Smooth muscle cell (in vitro differentiated cells): ENCODE data around the gene SORCS3. TPM values are rescaled to one million over a fixed set of nuclear protein-coding genes. Genes with fewer than 3 reads are reported as not detected.
"Not testable (repeated sequence)": the region's sequence is repeated elsewhere in the genome, so short reads cannot be mapped to it uniquely, and the experiment has no call there.

Experiments used
- DNase-seq: peaks from one replicate; lab custom pipeline; 2025; ENCODE audit not compliant: unreplicated experiment; lab: John Stamatoyannopoulos, UW
- H2AFZ ChIP-seq: fragments of 200-600 bp; sonication (generic); 2 replicates; pipeline ENCODE4 v1.6.0; 2016; ENCODE audit warnings: antibody characterized with exemption, low read depth, mild to moderate bottlenecking
- H3F3A ChIP-seq: fragments of 200-600 bp; sonication (generic); 2 replicates; pipeline ENCODE4 v1.6.0; 2017; ENCODE audit warnings: antibody characterized with exemption, low read depth
- H3K27ac ChIP-seq: fragments of 200-600 bp; sonication (generic); 2 replicates; pipeline ENCODE4 v1.5.1; 2016; ENCODE audit warnings: low read depth, mild to moderate bottlenecking
- H3K27me3 ChIP-seq: fragments of 200-600 bp; sonication (generic); 2 replicates; pipeline ENCODE4 v1.6.1; 2016; ENCODE audit warnings: low read depth, mild to moderate bottlenecking
- H3K36me3 ChIP-seq: fragments of 200-600 bp; sonication (generic); 2 replicates; pipeline ENCODE4 v1.5.1; 2016; ENCODE audit warnings: low read depth
- H3K4me1 ChIP-seq: fragments of 200-600 bp; sonication (generic); 2 replicates; pipeline ENCODE4 v1.5.1; 2016; ENCODE audit warnings: low read depth
- H3K4me2 ChIP-seq: fragments of 200-600 bp; sonication (generic); 2 replicates; pipeline ENCODE4 v1.6.0; 2016; ENCODE audit warnings: mild to moderate bottlenecking
- H3K4me3 ChIP-seq: fragments of 200-600 bp; sonication (generic); 2 replicates; pipeline ENCODE4 v1.5.1; 2016; ENCODE audit warnings: mild to moderate bottlenecking
- H3K79me2 ChIP-seq: fragments of 200-600 bp; sonication (generic); 2 replicates; pipeline ENCODE4 v1.6.0; 2016; ENCODE audit warnings: low read depth, mild to moderate bottlenecking
- H3K9ac ChIP-seq: fragments of 200-600 bp; sonication (generic); 2 replicates; pipeline ENCODE4 v1.6.0; 2016; ENCODE audit warnings: low read depth
- H3K9me3 ChIP-seq: fragments of 200-600 bp; sonication (generic); replicated peaks from 2 replicates; pipeline ENCODE4 v1.5.1; 2016; ENCODE audit warnings: low read depth
- H4K20me1 ChIP-seq: fragments of 200-600 bp; sonication (generic); 2 replicates; pipeline ENCODE4 v1.6.0; 2016; ENCODE audit warnings: low read depth
- CTCF ChIP-seq: fragments of 200-600 bp; sonication (generic); IDR thresholded peaks from 2 replicates; pipeline ENCODE4 v1.5.1; 2017; ENCODE audit warnings: borderline replicate concordance, mild to moderate bottlenecking, antibody characterized with exemption; ENCODE audit not compliant: insufficient read depth, poor library complexity, severe bottlenecking
- WGBS: methylation state at CpG from one replicate; pipeline ENCODE4 v1.1.7; 2016; ENCODE audit warnings: low lambda C conversion rate; 5-methylcytosine and 5-hydroxymethylcytosine counted together
- polyA plus RNA-seq: library from polyadenylated mRNA; unstranded; fragments of >200 nt; fragmentation: Nextera tagmentation; extraction: Ambion mirVana; gene quantifications from 2 replicates; pipeline ENCODE4 v1.2.1, GENCODE V29; 2016
- total RNA-seq: library from RNA; depleted of rRNA; stranded (reverse); fragments of >200 nt; gene quantifications from 2 replicates; pipeline ENCODE4 v1.2.3, GENCODE V29; 2014

SORCS3 gene
- total and polyA plus RNA-seq, 2 experiments from 2014 or later = not detected

DNA sequence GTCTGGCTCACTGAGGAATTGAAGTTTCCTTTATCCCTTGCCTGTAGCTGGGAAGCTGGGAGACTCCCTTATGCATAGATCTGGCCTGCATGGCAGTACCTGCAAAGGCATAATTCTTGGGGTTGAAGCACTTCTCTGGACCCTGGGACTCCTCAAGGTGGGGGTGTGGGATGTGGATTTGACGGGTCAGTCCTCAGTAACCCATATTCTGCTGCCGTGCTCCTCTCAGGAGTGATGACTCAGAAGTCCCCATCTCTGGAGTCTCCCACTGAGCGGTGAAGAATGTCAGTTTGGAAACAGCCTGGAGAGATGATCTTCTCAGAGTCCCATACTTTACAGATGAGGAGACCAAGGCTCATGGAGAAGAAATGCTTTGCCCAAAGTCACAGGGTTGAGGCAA lies 49.0 kb downstream of the SORCS3 start:
- Histone ChIP-seq H2AFZ (no peak overlapping the region), H3K4me2 (no peak overlapping the region), H3K27me3 (peaks cover 89% of the 10 kb centered on the region), H3K9ac (no peak overlapping the region), H3K36me3 (no peaks in the 10 kb centered on the region), H3F3A (no peaks in the 10 kb centered on the region), H4K20me1 (no peaks in the 10 kb centered on the region), H3K9me3 (no peaks in the 10 kb centered on the region), H3K27ac (no peak overlapping the region), H3K4me1 (no peaks in the 10 kb centered on the region), H3K4me3 (no peak overlapping the region), H3K79me2 (no peaks in the 10 kb centered on the region)
- no peak for TF ChIP-seq CTCF
- WGBS = 71% methylated on average over 3 of the region's 3 CpGs
- DNase-seq = no peak

- no peak for DNase-seq
- Histone ChIP-seq H2AFZ (no peak overlapping the region), H3K4me3 (no peak overlapping the region), H3K27me3 (peaks cover 86% of the 10 kb centered on the region), H4K20me1 (no peaks in the 10 kb centered on the region), H3K9me3 (no peaks in the 10 kb centered on the region), H3K36me3 (no peaks in the 10 kb centered on the region), H3K4me2 (no peak overlapping the region), H3K79me2 (no peaks in the 10 kb centered on the region), H3K9ac (no peak overlapping the region), H3F3A (no peaks in the 10 kb centered on the region), H3K4me1 (no peaks in the 10 kb centered on the region), H3K27ac (no peak overlapping the region)
- TF ChIP-seq CTCF = no peak
- WGBS = 95% methylated on average over 1 of the region's 1 CpG
Observed at GRCh38 chr10:104690959-104691358, 49.9 kb downstream of the SORCS3 start.

GRCh38 chr10:104694074-104694473 lies 53.0 kb downstream of the SORCS3 start:
- no peak overlapping the region for H2AFZ ChIP-seq

DNA sequence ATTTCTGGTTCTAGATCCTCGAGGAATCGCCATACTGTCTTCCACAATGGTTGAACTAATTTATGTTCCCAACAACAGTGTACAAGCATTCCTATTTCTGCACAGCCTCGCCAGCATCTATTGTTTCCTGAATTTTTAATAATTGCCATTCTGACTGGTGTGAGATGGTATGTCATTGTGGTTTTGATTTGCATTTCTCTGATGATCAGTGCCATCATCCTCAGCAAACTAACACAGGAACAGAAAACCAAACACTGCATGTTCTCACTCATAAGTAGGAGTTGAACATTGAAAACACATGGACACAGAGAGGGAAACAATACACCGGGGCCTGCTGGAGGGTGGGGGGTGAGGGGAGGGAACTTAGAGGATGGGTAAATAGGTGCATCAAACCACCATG lies 62.2 kb downstream of the SORCS3 start:
- not testable (repeated sequence) for H2AFZ ChIP-seq, H3K4me2 ChIP-seq, H3K4me1 ChIP-seq, H3K9me3 ChIP-seq, H3K9ac ChIP-seq, H3K36me3 ChIP-seq, H3F3A ChIP-seq, H3K4me3 ChIP-seq, H4K20me1 ChIP-seq, DNase-seq, H3K79me2 ChIP-seq, H3K27ac ChIP-seq
- H3K27me3 ChIP-seq = peaks cover 88% of the 10 kb centered on the region
- WGBS = 93% methylated on average over 4 of the region's 4 CpGs

More at GRCh38 chr10:104694074-104694473, 53.0 kb downstream of the SORCS3 start:
- Histone ChIP-seq H3K9me3 (no peaks in the 10 kb centered on the region), H3K36me3 (no peaks in the 10 kb centered on the region), H3K9ac (no peak overlapping the region), H3K4me2 (no peak overlapping the region), H3K79me2 (no peaks in the 10 kb centered on the region), H3K4me3 (no peak overlapping the region), H3K4me1 (no peaks in the 10 kb centered on the region), H3F3A (no peaks in the 10 kb centered on the region), H3K27ac (no peak overlapping the region), H3K27me3 (peaks cover 74% of the 10 kb centered on the region), H4K20me1 (no peaks in the 10 kb centered on the region)
- no peak for TF ChIP-seq CTCF
- 67% methylated on average over 1 of the region's 1 CpG for WGBS
- no peak for DNase-seq
